GM15510 (cell line): ENCODE results near the gene OPCML.

Experiments
- POLR2A ChIP-seq: IDR thresholded peaks from 3 replicates; pipeline ENCODE4 v1.6.1; 2011; ENCODE audit warnings: borderline replicate concordance; ENCODE audit not compliant: insufficient read length; ENCODE audit errors: extremely low read depth

The OPCML gene

GRCh38 chr11:132639403-132639802 lies 892.9 kb downstream of the OPCML start:
- no peak for TF ChIP-seq POLR2A

- no peak for TF ChIP-seq POLR2A
Measured at GRCh38 chr11:132638423-132638822, 893.9 kb downstream of the OPCML start.

GRCh38 chr11:132636523-132636922 lies 895.8 kb downstream of the OPCML start:
- no peak for TF ChIP-seq POLR2A

GRCh38 chr11:132632641-132633124 lies 899.6 kb downstream of the OPCML start:
- no peak for TF ChIP-seq POLR2A

GRCh38 chr11:132631989-132632388 lies 900.3 kb downstream of the OPCML start:
- TF ChIP-seq POLR2A = no peak

- no peak for TF ChIP-seq POLR2A
Measured at GRCh38 chr11:132627981-132628380, 904.3 kb downstream of the OPCML start.

GRCh38 chr11:132626446-132626845 lies 905.9 kb downstream of the OPCML start:
- no peak for TF ChIP-seq POLR2A

- no peak for TF ChIP-seq POLR2A
Measured at GRCh38 chr11:132623511-132623910, 908.8 kb downstream of the OPCML start.

GRCh38 chr11:132621976-132622580 lies 910.2 kb downstream of the OPCML start:
- no peak for TF ChIP-seq POLR2A

GRCh38 chr11:132620423-132620822 lies 911.9 kb downstream of the OPCML start:
- TF ChIP-seq POLR2A = no peak

GRCh38 chr11:132610791-132611190 lies 921.5 kb downstream of the OPCML start:
- no peak for TF ChIP-seq POLR2A

GRCh38 chr11:132610216-132610615 lies 922.1 kb downstream of the OPCML start:
- TF ChIP-seq POLR2A = no peak

GRCh38 chr11:132607575-132607974 lies 924.7 kb downstream of the OPCML start:
- TF ChIP-seq POLR2A = no peak

- TF ChIP-seq POLR2A = no peak
Measured at GRCh38 chr11:132605825-132606570, 926.3 kb downstream of the OPCML start.

GRCh38 chr11:132604431-132604830 lies 927.9 kb downstream of the OPCML start:
- TF ChIP-seq POLR2A = no peak

GRCh38 chr11:132601875-132602274 lies 930.4 kb downstream of the OPCML start:
- no peak for TF ChIP-seq POLR2A
